ENCODE data around the gene FKBP1A. TPM values are rescaled to one million over a fixed set of nuclear protein-coding genes. Genes with fewer than 3 reads are reported as not detected.
A peak's percentile ranks its signal among the peaks of the same experiment; 100 is the strongest.

Gene FKBP1A
- total RNA-seq, 2 donors from 2014 or later: 103 to 161 TPM

DNA sequence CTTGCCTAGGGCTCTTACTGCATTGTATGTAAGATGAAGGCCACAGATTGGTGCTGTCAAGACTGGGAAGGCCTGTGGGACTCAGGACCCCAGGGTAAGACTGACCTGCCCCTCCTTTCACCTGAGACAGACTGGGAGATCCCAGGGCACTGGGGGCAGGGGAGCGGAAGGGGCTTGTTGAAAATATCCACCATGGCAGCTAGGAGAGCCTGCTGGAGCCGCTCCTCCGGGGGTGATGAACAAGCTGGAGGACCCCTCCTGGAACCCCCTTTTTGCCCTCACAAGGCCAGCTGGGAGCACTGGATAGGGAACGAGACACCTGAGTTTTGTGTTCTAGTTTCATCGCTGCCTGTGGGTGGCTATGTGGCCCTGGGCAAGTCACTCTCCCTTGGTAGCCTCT is 54.8 kb downstream of the FKBP1A start:
- TF ChIP-seq POLR2A (IDR thresholded peaks at IDR 0.05) (no peak), POLR2AphosphoS5 (IDR thresholded peaks at IDR 0.05) (no peak)
- TF ChIP-seq, protein P1, sequence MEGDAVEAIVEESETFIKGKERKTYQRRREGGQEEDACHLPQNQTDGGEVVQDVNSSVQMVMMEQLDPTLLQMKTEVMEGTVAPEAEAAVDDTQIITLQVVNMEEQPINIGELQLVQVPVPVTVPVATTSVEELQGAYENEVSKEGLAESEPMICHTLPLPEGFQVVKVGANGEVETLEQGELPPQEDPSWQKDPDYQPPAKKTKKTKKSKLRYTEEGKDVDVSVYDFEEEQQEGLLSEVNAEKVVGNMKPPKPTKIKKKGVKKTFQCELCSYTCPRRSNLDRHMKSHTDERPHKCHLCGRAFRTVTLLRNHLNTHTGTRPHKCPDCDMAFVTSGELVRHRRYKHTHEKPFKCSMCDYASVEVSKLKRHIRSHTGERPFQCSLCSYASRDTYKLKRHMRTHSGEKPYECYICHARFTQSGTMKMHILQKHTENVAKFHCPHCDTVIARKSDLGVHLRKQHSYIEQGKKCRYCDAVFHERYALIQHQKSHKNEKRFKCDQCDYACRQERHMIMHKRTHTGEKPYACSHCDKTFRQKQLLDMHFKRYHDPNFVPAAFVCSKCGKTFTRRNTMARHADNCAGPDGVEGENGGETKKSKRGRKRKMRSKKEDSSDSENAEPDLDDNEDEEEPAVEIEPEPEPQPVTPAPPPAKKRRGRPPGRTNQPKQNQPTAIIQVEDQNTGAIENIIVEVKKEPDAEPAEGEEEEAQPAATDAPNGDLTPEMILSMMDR (IDR thresholded peaks at IDR 0.05): no peak
- Histone ChIP-seq H3K36me3 (no peaks in the 10 kb centered on the region), H3K27me3 (replicated peaks; ENCODE audit: insufficient read depth) (no peaks in the 10 kb centered on the region), H3K4me1 (replicated peaks) (peaks cover 8% of the 10 kb centered on the region), H3K4me3 (no peak overlapping the region), H3K27ac (no peak overlapping the region), H3K9me3 (no peaks in the 10 kb centered on the region)
- intact Hi-C loops (cut with DNase I): no loop called here
- DNase-seq (ENCODE audit: low spot score): no peak
- WGBS: 94% methylated on average over 5 of the region's 5 CpGs

DNA sequence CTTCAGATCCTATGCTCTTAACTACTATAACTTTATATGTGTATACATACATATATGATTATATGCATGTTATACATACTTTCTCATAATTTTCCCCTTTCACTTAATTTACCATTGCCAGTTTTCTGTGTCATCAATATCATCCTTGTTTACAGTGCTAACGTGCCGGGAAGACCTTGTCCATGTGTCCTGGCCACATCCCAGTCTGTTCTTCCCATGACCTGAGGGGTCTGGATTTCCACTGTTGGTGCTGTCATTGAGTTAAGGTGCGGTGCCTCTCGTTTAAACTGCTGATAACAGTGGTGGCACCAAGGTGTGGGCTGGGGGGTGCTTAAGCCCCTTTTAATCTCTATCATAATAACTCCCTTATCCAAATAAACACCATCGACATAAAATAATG is 55.4 kb downstream of the FKBP1A start:
- H3K4me3 ChIP-seq: no peak overlapping the region
- no peaks in the 10 kb centered on the region for H3K36me3 ChIP-seq
- peaks cover 8% of the 10 kb centered on the region for H3K4me1 ChIP-seq (replicated peaks)
- no peaks in the 10 kb centered on the region for H3K9me3 ChIP-seq
- WGBS: 45% methylated on average over 5 of the region's 5 CpGs
- TF ChIP-seq, protein P1 (IDR thresholded peaks at IDR 0.05): no peak
- no peak for TF ChIP-seq POLR2A (IDR thresholded peaks at IDR 0.05)
- no peaks in the 10 kb centered on the region for H3K27me3 ChIP-seq (replicated peaks; ENCODE audit: insufficient read depth)
- DNase-seq (ENCODE audit: low spot score): no peak
- intact Hi-C loops (cut with DNase I): no loop called here
- H3K27ac ChIP-seq: no peak overlapping the region

DNA sequence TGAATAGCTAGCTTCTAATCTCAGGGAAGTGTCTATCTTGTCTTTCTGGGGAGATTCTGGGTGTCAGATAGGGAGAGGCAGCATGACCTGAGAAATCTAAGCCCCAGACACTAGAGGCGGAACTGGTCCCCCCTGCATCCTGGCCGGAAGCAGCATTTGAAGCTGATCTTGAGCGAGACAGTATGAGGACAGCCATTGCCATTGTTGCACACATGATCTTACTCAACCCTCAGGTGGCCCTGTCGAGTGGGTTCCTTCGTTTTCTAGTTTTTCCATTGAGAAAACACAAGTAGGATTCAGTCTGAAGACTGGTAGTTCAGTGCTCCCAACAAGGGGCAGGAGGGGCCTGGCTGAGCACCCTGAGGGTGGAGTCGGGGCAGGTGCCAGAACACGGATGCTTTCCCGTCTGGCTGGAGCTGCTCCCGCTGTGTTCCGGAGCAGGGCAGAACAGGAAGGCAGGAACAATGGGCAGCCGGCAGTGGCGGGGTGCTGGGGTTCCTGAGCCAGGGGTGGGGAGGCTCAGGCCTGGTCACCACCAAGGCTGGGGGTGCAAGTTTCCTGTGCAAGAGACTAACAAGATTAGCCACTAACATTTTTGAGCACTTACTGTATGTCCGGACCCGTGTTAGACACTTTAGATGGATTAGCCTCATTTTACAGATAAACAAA is 56.0 kb downstream of the FKBP1A start:
- TF ChIP-seq, protein P1 (IDR thresholded peaks at IDR 0.05): no peak
- peak; percentile 34 for TF ChIP-seq POLR2AphosphoS5 (IDR thresholded peaks at IDR 0.05)
- no peak for TF ChIP-seq POLR2A (IDR thresholded peaks at IDR 0.05)
- intact Hi-C loops (cut with DNase I): no loop called here
- peaks cover 8% of the 10 kb centered on the region for H3K4me1 ChIP-seq (replicated peaks)
- H3K27ac ChIP-seq: no peak overlapping the region
- H3K4me3 ChIP-seq: no peak overlapping the region
- peak; percentile 68 for DNase-seq (ENCODE audit: low spot score)
- WGBS: 16% methylated on average over 14 of the region's 14 CpGs
- H3K9me3 ChIP-seq: no peaks in the 10 kb centered on the region
- no peaks in the 10 kb centered on the region for H3K27me3 ChIP-seq (replicated peaks; ENCODE audit: insufficient read depth)
- no peaks in the 10 kb centered on the region for H3K36me3 ChIP-seq

DNA sequence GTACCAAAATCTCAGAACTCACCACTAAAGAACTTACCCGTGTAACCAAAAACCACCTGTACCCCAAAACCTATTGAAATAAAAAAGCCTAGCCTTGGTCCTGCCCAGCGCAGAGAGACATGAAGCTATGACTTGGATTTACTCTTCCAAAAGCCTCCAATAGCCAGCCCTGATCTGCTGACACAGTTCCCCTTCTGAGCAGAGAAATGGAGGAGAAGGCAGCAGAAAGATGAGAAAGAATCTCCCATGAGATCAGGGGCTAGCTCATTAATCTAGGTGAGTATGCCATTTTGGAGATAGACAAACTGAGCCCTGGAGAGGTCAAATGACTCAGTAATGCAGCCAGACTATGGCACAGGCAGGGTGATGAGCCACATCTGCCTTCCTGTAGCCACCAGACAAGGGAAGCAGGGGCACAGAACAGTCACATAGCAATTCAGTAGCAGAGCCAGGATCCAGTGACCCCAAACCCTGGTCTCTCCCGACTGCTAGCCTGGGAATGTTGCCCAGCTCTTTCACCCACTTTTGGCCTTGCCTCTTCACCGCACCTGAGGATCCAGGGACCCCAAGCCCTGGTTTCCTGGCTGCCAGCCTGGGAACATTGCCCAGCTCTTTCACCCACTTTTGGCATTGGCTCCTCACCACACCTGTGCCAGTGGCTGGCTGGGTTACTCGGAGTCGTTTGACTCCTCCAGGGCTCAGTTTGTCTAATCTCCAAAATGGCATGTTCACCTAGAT is 56.7 kb downstream of the FKBP1A start:
- H3K27me3 ChIP-seq (replicated peaks; ENCODE audit: insufficient read depth): no peaks in the 10 kb centered on the region
- intact Hi-C loops (cut with DNase I): no loop called here
- H3K4me3 ChIP-seq: no peak overlapping the region
- H3K9me3 ChIP-seq: no peaks in the 10 kb centered on the region
- WGBS: 60% methylated on average over 6 of the region's 6 CpGs
- TF ChIP-seq POLR2A (IDR thresholded peaks at IDR 0.05) (no peak), POLR2AphosphoS5 (IDR thresholded peaks at IDR 0.05) (no peak)
- TF ChIP-seq, protein P1 (IDR thresholded peaks at IDR 0.05): no peak
- no peaks in the 10 kb centered on the region for H3K36me3 ChIP-seq
- peaks cover 8% of the 10 kb centered on the region for H3K4me1 ChIP-seq (replicated peaks)
- DNase-seq (ENCODE audit: low spot score): no peak
- H3K27ac ChIP-seq: no peak overlapping the region

DNA sequence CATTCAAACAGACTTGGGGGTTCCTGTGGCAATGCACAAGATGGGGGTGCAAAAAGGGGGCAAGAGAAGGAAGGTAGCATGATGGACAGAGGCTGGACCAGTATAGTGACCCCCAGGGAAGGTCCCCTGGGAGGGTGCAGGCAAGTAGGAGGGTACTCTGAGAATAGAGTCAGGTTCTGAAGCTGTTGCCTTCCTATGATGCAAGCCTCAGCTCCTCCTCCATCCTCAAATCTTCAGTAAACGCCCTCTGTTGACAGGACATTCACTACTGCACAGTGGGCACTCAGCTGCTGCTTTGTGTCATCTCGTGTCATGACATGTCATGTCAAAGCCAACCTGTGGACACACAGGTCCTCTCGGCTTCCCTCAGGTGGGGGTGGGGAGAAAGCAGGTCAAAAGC is 58.1 kb downstream of the FKBP1A start:
- no peak for TF ChIP-seq POLR2A (IDR thresholded peaks at IDR 0.05)
- no peak for TF ChIP-seq POLR2AphosphoS5 (IDR thresholded peaks at IDR 0.05)
- TF ChIP-seq, protein P1 (IDR thresholded peaks at IDR 0.05): no peak
- no peak for DNase-seq (ENCODE audit: low spot score)
- H3K27ac ChIP-seq: no peak overlapping the region

More for the DNA sequence above, 58.1 kb downstream of the FKBP1A start:
- peaks cover 8% of the 10 kb centered on the region for H3K4me1 ChIP-seq (replicated peaks)
- intact Hi-C loops (cut with DNase I): no loop called here
- H3K4me3 ChIP-seq: no peak overlapping the region
- no peaks in the 10 kb centered on the region for H3K36me3 ChIP-seq
- 47% methylated on average over 3 of the region's 3 CpGs for WGBS
- H3K9me3 ChIP-seq: no peaks in the 10 kb centered on the region
- H3K27me3 ChIP-seq (replicated peaks; ENCODE audit: insufficient read depth): no peaks in the 10 kb centered on the region

Data from prostate gland (tissue), 2 donors.